Superior temporal gyrus (tissue), 1 donor: ENCODE results near the gene RFX4.

ENCODE experiments used
- DNase-seq: peaks from one replicate; pipeline ENCODE4 v3.0.0-alpha.2; 2016; ENCODE audit errors: extremely low spot score

RFX4 gene

GRCh38 chr12:106764220-106764619, 181.4 kb downstream of the RFX4 start:
- no peak for DNase-seq

- DNase-seq: peak; percentile 53
Observed at GRCh38 chr12:106764738-106765137, 181.9 kb downstream of the RFX4 start.

GRCh38 chr12:106766393-106766826, 183.6 kb downstream of the RFX4 start:
- DNase-seq: no peak

- DNase-seq: no peak
Observed at GRCh38 chr12:106767206-106767605, 184.4 kb downstream of the RFX4 start.

GRCh38 chr12:106767954-106768822, 185.4 kb downstream of the RFX4 start:
- DNase-seq: no peak

- DNase-seq: no peak
Observed at GRCh38 chr12:106769078-106769477, 186.3 kb downstream of the RFX4 start.

- no peak for DNase-seq
Observed at GRCh38 chr12:106769546-106769945, 186.7 kb downstream of the RFX4 start.

- DNase-seq: no peak
Observed at GRCh38 chr12:106771425-106771824, 188.6 kb downstream of the RFX4 start.

- no peak for DNase-seq
Observed at GRCh38 chr12:106773286-106774004, 190.6 kb downstream of the RFX4 start.

- peak; percentile 99 for DNase-seq
Observed at GRCh38 chr12:106774005-106774807, 191.4 kb downstream of the RFX4 start, which contains the start of gene RIC8B. Gene RIC8B, plus strand, starts transcription at chr12:106774682. Its CDS starts 64 bp downstream, at chr12:106774746.

- peak; percentile 13 for DNase-seq
Observed at GRCh38 chr12:106774808-106775524, 192.2 kb downstream of the RFX4 start.

- DNase-seq: no peak
Observed at GRCh38 chr12:106776897-106777296, 194.1 kb downstream of the RFX4 start.

GRCh38 chr12:106780010-106780631, 197.3 kb downstream of the RFX4 start:
- DNase-seq: no peak

GRCh38 chr12:106782619-106783018, 199.8 kb downstream of the RFX4 start:
- no peak for DNase-seq

- DNase-seq: no peak
Observed at GRCh38 chr12:106783515-106783914, 200.7 kb downstream of the RFX4 start.

- no peak for DNase-seq
Observed at GRCh38 chr12:106790020-106790419, 207.2 kb downstream of the RFX4 start.

- no peak for DNase-seq
Observed at GRCh38 chr12:106791531-106791930, 208.7 kb downstream of the RFX4 start.

- DNase-seq: no peak
Observed at GRCh38 chr12:106794369-106794768, 211.6 kb downstream of the RFX4 start.

GRCh38 chr12:106801167-106801708, 218.4 kb downstream of the RFX4 start:
- DNase-seq: no peak

GRCh38 chr12:106801830-106802533, 219.2 kb downstream of the RFX4 start:
- DNase-seq: no peak
